Upper lobe of right lung (tissue), 1 donor: Measurements from ENCODE around the gene EVPLL. TPM values are rescaled to one million over a fixed set of nuclear protein-coding genes. Genes with fewer than 3 reads are reported as not detected.
"Not testable (repeated sequence)": the region's sequence is repeated elsewhere in the genome, so short reads cannot be mapped to it uniquely, and the experiment has no call there.

ENCODE experiments used
- ATAC-seq: fragments of 200-7000 bp; cut with Tn5 transposase; one replicate; pipeline ENCODE4 v1.9.1; 2020; ENCODE audit warnings: mild to moderate bottlenecking, moderate library complexity
- DNase-seq: peaks from one replicate; pipeline ENCODE4 v3.0.0-alpha.2; 2020
- H3K27ac ChIP-seq: fragments of 200-600 bp; one replicate; pipeline ENCODE4 v1.8.0; 2022
- H3K27me3 ChIP-seq: fragments of 200-600 bp; one replicate; pipeline ENCODE4 v1.8.0; 2022; ENCODE audit warnings: mild to moderate bottlenecking
- H3K36me3 ChIP-seq: fragments of 200-600 bp; one replicate; pipeline ENCODE4 v1.8.0; 2022
- H3K4me1 ChIP-seq: fragments of 200-600 bp; one replicate; pipeline ENCODE4 v1.8.0; 2022
- H3K4me3 ChIP-seq: fragments of 200-600 bp; one replicate; pipeline ENCODE4 v1.8.0; 2022; ENCODE audit warnings: mild to moderate bottlenecking
- H3K9me3 ChIP-seq: fragments of 200-600 bp; one replicate; pipeline ENCODE4 v1.8.0; 2022
- intact Hi-C: fragments of 100-400 bp; cut with DNase I; formaldehyde crosslinking; loops from one replicate; pipeline ENCODE4 v1.11.0; 2022
- total RNA-seq: library from RNA; stranded (reverse); fragmentation: NEBNext Ultra II Directional; extraction: Animal tissue kit (Norgen Biotek cat#: 25700); gene quantifications from one replicate; pipeline ENCODE4 v1.2.1, GENCODE V29; 2021
- TF ChIP-seq, protein P1 (sequence below): fragments of 200-600 bp; IDR thresholded peaks from one replicate; pipeline ENCODE4 v1.8.0; 2022; ENCODE audit warnings: antibody characterized with exemption
- donor health status: DM: no; HTN: yes; CAD: no; lungs with severe emphysema.

The EVPLL gene
- total RNA-seq, 1 donor from 2014 or later, result 1.8 TPM

DNA sequence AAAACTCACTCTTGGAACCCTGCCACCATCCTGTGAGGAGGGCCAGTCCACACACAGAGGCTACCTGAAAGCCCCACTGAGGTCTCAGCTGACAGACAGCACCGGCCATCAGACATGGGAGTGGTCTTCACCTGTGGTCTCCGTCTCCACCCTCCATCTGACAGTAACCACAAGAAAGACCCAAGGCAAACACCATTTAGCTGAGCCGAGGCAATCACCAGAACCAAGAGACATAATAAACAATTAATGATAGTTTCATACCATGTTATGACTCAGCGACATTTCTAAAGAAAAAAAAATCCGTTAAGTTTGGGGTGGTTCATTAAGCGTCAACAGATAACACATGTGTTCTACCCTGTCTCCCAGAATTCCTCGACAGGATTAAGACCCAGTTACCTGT lies 6.1 kb upstream of the EVPLL start:
- ATAC-seq, result no peak
- Histone ChIP-seq H3K4me1 (no peaks in the 10 kb centered on the region), H3K27ac (no peak overlapping the region), H3K4me3 (no peak overlapping the region), H3K36me3 (no peaks in the 10 kb centered on the region), H3K27me3 (no peaks in the 10 kb centered on the region), H3K9me3 (peaks cover 5% of the 10 kb centered on the region)
- DNase-seq, result peak; percentile 17
- intact Hi-C loops, result no loop called here
- TF ChIP-seq, protein P1, sequence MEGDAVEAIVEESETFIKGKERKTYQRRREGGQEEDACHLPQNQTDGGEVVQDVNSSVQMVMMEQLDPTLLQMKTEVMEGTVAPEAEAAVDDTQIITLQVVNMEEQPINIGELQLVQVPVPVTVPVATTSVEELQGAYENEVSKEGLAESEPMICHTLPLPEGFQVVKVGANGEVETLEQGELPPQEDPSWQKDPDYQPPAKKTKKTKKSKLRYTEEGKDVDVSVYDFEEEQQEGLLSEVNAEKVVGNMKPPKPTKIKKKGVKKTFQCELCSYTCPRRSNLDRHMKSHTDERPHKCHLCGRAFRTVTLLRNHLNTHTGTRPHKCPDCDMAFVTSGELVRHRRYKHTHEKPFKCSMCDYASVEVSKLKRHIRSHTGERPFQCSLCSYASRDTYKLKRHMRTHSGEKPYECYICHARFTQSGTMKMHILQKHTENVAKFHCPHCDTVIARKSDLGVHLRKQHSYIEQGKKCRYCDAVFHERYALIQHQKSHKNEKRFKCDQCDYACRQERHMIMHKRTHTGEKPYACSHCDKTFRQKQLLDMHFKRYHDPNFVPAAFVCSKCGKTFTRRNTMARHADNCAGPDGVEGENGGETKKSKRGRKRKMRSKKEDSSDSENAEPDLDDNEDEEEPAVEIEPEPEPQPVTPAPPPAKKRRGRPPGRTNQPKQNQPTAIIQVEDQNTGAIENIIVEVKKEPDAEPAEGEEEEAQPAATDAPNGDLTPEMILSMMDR, result no peak

DNA sequence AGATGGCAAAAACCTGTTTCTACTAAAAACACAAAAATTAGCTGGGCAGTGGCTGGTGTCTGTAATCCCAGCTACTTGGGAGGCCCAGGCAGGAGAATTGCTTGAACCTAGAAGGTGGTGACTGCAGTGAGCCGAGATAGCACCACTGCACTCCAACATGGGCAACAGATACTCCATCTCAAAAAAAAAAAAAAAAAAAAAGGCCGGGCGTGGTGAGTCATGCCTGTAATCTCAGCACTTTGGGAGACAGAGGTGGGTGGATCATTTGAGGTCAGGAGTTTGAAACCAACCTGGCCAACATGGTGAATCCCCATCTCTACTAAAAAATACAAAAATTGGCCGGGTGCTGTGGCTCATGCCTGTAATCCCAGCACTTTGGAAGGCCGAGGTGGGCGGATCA lies 4.4 kb upstream of the EVPLL start:
- H3K4me3 ChIP-seq, H3K36me3 ChIP-seq, H3K27ac ChIP-seq, intact Hi-C loops, H3K4me1 ChIP-seq, ATAC-seq, H3K27me3 ChIP-seq, H3K9me3 ChIP-seq: not testable (repeated sequence)
- peak; percentile 3 for DNase-seq

DNA sequence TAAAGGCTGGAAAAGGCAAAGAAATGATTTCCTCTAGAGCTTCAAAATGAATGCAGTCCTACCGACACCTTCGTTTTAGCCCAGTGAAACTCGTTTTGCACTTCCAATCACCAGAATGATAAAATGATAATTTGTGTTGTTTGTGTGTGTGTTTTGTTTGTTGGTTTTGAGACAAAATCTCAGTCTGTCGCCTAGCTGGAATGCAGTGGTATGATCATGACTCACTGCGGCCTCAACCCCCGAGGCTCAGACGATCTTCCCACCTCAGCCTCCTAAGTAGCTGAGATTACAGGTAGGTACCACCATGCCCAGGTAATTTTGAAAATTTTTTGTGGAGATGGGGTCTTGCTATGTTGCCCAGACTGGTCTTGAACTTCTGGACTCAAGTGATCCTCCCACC lies 3.4 kb upstream of the EVPLL start:
- H3K9me3 ChIP-seq, result peaks cover 5% of the 10 kb centered on the region
- no peaks in the 10 kb centered on the region for H3K4me1 ChIP-seq
- TF ChIP-seq, protein P1, result no peak
- DNase-seq, result peak; percentile 6
- no peaks in the 10 kb centered on the region for H3K36me3 ChIP-seq
- ATAC-seq, result no peak
- H3K27me3 ChIP-seq, result no peaks in the 10 kb centered on the region
- intact Hi-C loops, result no loop called here
- H3K4me3 ChIP-seq, result no peak overlapping the region
- H3K27ac ChIP-seq, result no peak overlapping the region

DNA sequence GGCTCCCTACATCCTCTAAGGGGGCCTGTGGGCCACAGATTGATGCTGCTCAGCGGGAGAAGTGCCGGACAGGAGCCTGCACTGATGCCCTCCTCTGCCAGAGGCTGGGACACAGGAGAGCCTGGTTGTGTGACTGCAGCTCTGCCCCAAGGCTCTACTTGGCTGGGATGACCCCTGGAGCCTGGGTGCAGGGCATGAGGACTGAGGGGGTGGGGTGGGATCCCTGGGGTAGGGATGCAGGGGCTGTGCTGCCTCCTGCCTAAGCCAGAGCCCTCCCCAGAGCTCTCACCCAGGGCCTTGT lies 577 bp downstream of the EVPLL start:
- H3K4me3 ChIP-seq, result peak overlapping the region; percentile 16
- TF ChIP-seq, protein P1, result no peak
- H3K27me3 ChIP-seq, result peaks cover 4% of the 10 kb centered on the region
- DNase-seq (no peak), ATAC-seq (no peak)
- no peaks in the 10 kb centered on the region for H3K4me1 ChIP-seq
- peak overlapping the region; percentile 72 for H3K27ac ChIP-seq
- intact Hi-C loops, result no loop called here
- no peaks in the 10 kb centered on the region for H3K36me3 ChIP-seq
- H3K9me3 ChIP-seq, result peaks cover 5% of the 10 kb centered on the region

DNA sequence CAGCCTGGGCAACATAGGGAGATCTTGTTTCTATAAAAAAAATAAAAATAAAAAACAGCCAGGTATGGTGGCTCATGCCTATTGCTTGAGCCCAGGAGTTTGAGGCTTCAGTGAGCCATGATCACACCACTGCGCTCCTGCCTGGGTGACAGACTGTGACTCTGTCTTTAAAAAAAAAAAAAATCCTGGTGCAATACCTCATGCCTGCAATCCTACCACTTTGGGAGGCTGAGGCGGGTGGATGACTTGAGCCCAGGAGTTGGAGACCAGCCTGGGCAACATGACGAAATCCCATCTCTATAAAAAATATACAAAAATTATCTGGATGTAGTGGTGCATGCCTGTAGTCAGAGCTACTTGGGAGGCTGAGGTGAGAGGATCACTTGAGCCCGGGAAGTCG lies 1.0 kb downstream of the EVPLL start:
- peak; percentile 22 for DNase-seq
- H3K4me1 ChIP-seq, ATAC-seq, intact Hi-C loops, H3K36me3 ChIP-seq, H3K4me3 ChIP-seq, H3K27me3 ChIP-seq, H3K9me3 ChIP-seq: not testable (repeated sequence)
- peak overlapping the region; percentile 72 for H3K27ac ChIP-seq

DNA sequence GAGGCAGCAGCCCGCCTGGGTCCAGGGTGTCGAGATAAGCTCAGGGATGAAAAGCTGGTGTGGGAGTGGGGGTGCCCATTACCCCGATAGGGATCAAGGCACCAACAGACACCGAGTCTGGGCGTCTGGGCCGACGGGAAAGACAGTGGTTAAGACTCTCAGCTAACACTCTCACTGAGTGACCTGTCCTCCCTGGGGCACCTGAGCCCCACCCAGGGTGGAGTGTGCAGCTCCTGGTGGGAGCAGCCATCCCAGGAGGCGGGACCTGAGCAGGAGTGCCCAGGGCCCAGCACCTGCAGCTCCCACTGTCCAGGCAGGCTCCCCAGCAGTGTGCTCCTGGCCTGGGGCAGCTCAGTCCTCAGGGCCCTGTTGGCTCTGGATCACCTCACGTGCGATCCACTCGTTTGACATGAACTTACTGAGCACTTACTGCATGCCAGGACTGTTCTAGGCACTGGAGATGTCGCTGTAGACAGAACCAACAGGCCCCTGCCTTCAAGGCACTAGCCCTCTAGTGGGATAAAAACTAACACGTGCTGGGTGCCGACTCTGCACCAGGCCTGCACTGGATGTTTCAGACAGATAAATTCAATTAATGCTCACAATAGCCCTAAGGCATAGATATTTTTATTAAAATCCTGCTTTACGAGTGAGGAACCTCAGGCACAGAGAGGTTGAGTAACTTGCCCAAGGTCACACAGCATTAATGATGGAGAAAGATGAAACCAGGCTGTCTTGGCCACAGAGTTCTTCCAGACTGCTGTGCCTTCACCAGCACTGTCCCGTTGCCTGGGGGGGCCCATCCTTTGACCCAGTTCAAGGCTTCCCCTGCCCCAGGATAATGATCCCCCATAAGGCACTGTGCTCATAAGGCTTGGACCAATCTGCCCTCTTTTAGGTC lies 1.9 kb downstream of the EVPLL start:
- intact Hi-C loops, result no loop called here
- TF ChIP-seq, protein P1, result no peak
- DNase-seq (peak; percentile 57), ATAC-seq (no peak)
- peaks cover 5% of the 10 kb centered on the region for H3K9me3 ChIP-seq
- H3K27me3 ChIP-seq, result peaks cover 4% of the 10 kb centered on the region
- no peaks in the 10 kb centered on the region for H3K4me1 ChIP-seq
- H3K36me3 ChIP-seq, result no peaks in the 10 kb centered on the region
- H3K27ac ChIP-seq, result no peak overlapping the region
- H3K4me3 ChIP-seq, result no peak overlapping the region
